ENCODE measurements around the gene FDXR. TPM values are rescaled to one million over a fixed set of nuclear protein-coding genes. Genes with fewer than 3 reads are reported as not detected.

The FDXR gene
- 10 to 100 TPM; 17.7 to 26.9 TPM for total RNA-seq

- DNase-seq = no peak
- Histone ChIP-seq H3K9me3 (no peaks in the 10 kb centered on the region), H3K36me3 (no peaks in the 10 kb centered on the region), H3K4me3 (peak within 1 kb of the TSS; percentile 70), H3K4me1 (peaks cover 5% of the 10 kb centered on the region), H3K27me3 (no peaks in the 10 kb centered on the region), H3K27ac (peak within 1 kb of the TSS; percentile 85), H3K9ac (ENCODE audit: low read depth in 2 of 2, low read length in 2 of 2) (peak within 1 kb of the TSS; percentile 88 to 95)
- no peak for TF ChIP-seq CTCF (IDR thresholded peaks at IDR 0.05)
- intact Hi-C loops (cut with DNase I) = no loop called here
These were observed at the start of gene FDXR for GRCh38 chr17:74872313-74873036. FDXR (minus strand) TSS chr17:74872994; CDS start chr17:74872944, 50 bp downstream.

GRCh38 chr17:74922172-74922571 is 49.4 kb upstream of the FDXR start:
- Histone ChIP-seq H3K27ac (no peak overlapping the region), H3K9ac (ENCODE audit: low read depth in 2 of 2, low read length in 2 of 2) (no peak overlapping the region), H3K36me3 (no peaks in the 10 kb centered on the region), H3K9me3 (no peaks in the 10 kb centered on the region), H3K4me3 (no peak overlapping the region), H3K27me3 (peaks cover 68% of the 10 kb centered on the region), H3K4me1 (peaks cover 12% of the 10 kb centered on the region)
- DNase-seq = no peak
- intact Hi-C loops (cut with DNase I) = no loop called here
- TF ChIP-seq CTCF (IDR thresholded peaks at IDR 0.05) = no peak

- Histone ChIP-seq H3K36me3 (no peaks in the 10 kb centered on the region), H3K27me3 (peaks cover 65% of the 10 kb centered on the region), H3K9ac (ENCODE audit: low read depth in 2 of 2, low read length in 2 of 2) (no peak overlapping the region), H3K27ac (no peak overlapping the region), H3K4me3 (no peak overlapping the region), H3K9me3 (no peaks in the 10 kb centered on the region), H3K4me1 (peaks cover 12% of the 10 kb centered on the region)
- no peak for DNase-seq
- intact Hi-C loops (cut with DNase I) = no loop called here
- TF ChIP-seq CTCF (IDR thresholded peaks at IDR 0.05) = no peak
These were observed 49.0 kb upstream of the FDXR start for GRCh38 chr17:74921769-74922168.

- no peak overlapping the region for H3K9ac ChIP-seq (ENCODE audit: low read depth in 2 of 2, low read length in 2 of 2)
- peaks cover 63% of the 10 kb centered on the region for H3K27me3 ChIP-seq
- peaks cover 12% of the 10 kb centered on the region for H3K4me1 ChIP-seq
- H3K4me3 ChIP-seq = no peak overlapping the region
- H3K27ac ChIP-seq = no peak overlapping the region
- intact Hi-C loops (cut with DNase I) = no loop called here
- TF ChIP-seq CTCF (IDR thresholded peaks at IDR 0.05) = no peak
- H3K9me3 ChIP-seq = no peaks in the 10 kb centered on the region
- no peak for DNase-seq
- H3K36me3 ChIP-seq = no peaks in the 10 kb centered on the region
These were observed 48.4 kb upstream of the FDXR start for GRCh38 chr17:74921026-74921681.

GRCh38 chr17:74920642-74921025 is 47.8 kb upstream of the FDXR start:
- H3K9me3 ChIP-seq = no peaks in the 10 kb centered on the region
- H3K27me3 ChIP-seq = peaks cover 58% of the 10 kb centered on the region
- H3K9ac ChIP-seq (ENCODE audit: low read depth in 2 of 2, low read length in 2 of 2) = no peak overlapping the region
- H3K36me3 ChIP-seq = no peaks in the 10 kb centered on the region
- H3K27ac ChIP-seq = no peak overlapping the region
- DNase-seq = no peak
- intact Hi-C loops (cut with DNase I) = no loop called here
- peaks cover 12% of the 10 kb centered on the region for H3K4me1 ChIP-seq
- no peak for TF ChIP-seq CTCF (IDR thresholded peaks at IDR 0.05)
- H3K4me3 ChIP-seq = no peak overlapping the region

Data from colonic mucosa (tissue), 4 donors.